Fibroblast of skin of right quadriceps (primary cell): ENCODE results near the gene ADGRL3.

Source experiments
- DNase-seq: peaks from one replicate; pipeline ENCODE4 v3.0.0-alpha.2; 2013

Gene ADGRL3

GRCh38 chr4:62051332-62051731, 851.2 kb downstream of the ADGRL3 start:
- no peak for DNase-seq

GRCh38 chr4:62053974-62054373, 853.8 kb downstream of the ADGRL3 start:
- DNase-seq = no peak

- DNase-seq = no peak
Measured at GRCh38 chr4:62057031-62057430, 856.9 kb downstream of the ADGRL3 start.

- DNase-seq = no peak
Measured at GRCh38 chr4:62058571-62058970, 858.4 kb downstream of the ADGRL3 start.

- no peak for DNase-seq
Measured at GRCh38 chr4:62070291-62070852, 870.2 kb downstream of the ADGRL3 start.

- DNase-seq = no peak
Measured at GRCh38 chr4:62075089-62075488, 875.0 kb downstream of the ADGRL3 start.

- DNase-seq = no peak
Measured at GRCh38 chr4:62075521-62075920, 875.4 kb downstream of the ADGRL3 start.

- DNase-seq = no peak
Measured at GRCh38 chr4:62077406-62077805, 877.3 kb downstream of the ADGRL3 start.

GRCh38 chr4:62080431-62080830, 880.3 kb downstream of the ADGRL3 start:
- no peak for DNase-seq

- DNase-seq = no peak
Measured at GRCh38 chr4:62087706-62088105, 887.6 kb downstream of the ADGRL3 start.

GRCh38 chr4:62093735-62094134, 893.6 kb downstream of the ADGRL3 start:
- DNase-seq = no peak

- DNase-seq = no peak
Measured at GRCh38 chr4:62096881-62097280, 896.8 kb downstream of the ADGRL3 start.

GRCh38 chr4:62115216-62115615, 915.1 kb downstream of the ADGRL3 start:
- no peak for DNase-seq

- no peak for DNase-seq
Measured at GRCh38 chr4:62117886-62118285, 917.8 kb downstream of the ADGRL3 start.

- DNase-seq = no peak
Measured at GRCh38 chr4:62118558-62118957, 918.4 kb downstream of the ADGRL3 start.

- DNase-seq = peak; percentile 21
Measured at GRCh38 chr4:62119195-62119594, 919.1 kb downstream of the ADGRL3 start.

GRCh38 chr4:62126064-62126732, 926.1 kb downstream of the ADGRL3 start:
- DNase-seq = no peak
